Chondrocyte (in vitro differentiated cells): ENCODE measurements around the gene CFAP46. TPM values are rescaled to one million over a fixed set of nuclear protein-coding genes. Genes with fewer than 3 reads are reported as not detected.

Source experiments
- DNase-seq: peaks from one replicate; pipeline ENCODE4 v3.0.0; 2021; ENCODE audit warnings: mixed read lengths, low spot score
- H3K27ac Mint-ChIP-seq: one replicate; pipeline ENCODE4 v1.8.0; 2021; ENCODE audit warnings: mild to moderate bottlenecking, moderate library complexity, mixed read lengths; ENCODE audit not compliant: unreplicated experiment
- H3K27me3 Mint-ChIP-seq: 2 replicates; pipeline ENCODE4 v1.8.0; 2021; ENCODE audit warnings: low read depth, mixed read lengths
- H3K36me3 Mint-ChIP-seq: 2 replicates; pipeline ENCODE4 v1.8.0; 2021; ENCODE audit warnings: low read depth, mixed read lengths
- H3K4me1 Mint-ChIP-seq: 2 replicates; pipeline ENCODE4 v1.8.0; 2021; ENCODE audit warnings: low read depth, mild to moderate bottlenecking, mixed read lengths
- H3K4me3 Mint-ChIP-seq: one replicate; pipeline ENCODE4 v1.8.0; 2021; ENCODE audit warnings: mild to moderate bottlenecking, moderate library complexity, mixed read lengths; ENCODE audit not compliant: unreplicated experiment
- H3K9me3 Mint-ChIP-seq: 2 replicates; pipeline ENCODE4 v1.8.0; 2021; ENCODE audit warnings: low read depth, mixed read lengths
- total RNA-seq: library from RNA; stranded (reverse); gene quantifications from 3 replicates; pipeline ENCODE4 v1.2.1, GENCODE V29; 2021
- TF ChIP-seq, protein P1 (sequence below): fragments of 200-600 bp; sonication (generic); IDR thresholded peaks from 2 replicates; pipeline ENCODE4 v1.5.0; 2021; ENCODE audit warnings: antibody characterized with exemption, mild to moderate bottlenecking, moderate library complexity

CFAP46 gene
- total RNA-seq, 1 donor from 2014 or later, result 0.92 TPM

- Mint-ChIP-seq H3K4me3 (no peak overlapping the region), H3K27me3 (peaks cover 17% of the 10 kb centered on the region), H3K27ac (no peak overlapping the region), H3K9me3 (no peaks in the 10 kb centered on the region), H3K4me1 (no peaks in the 10 kb centered on the region), H3K36me3 (no peaks in the 10 kb centered on the region)
- TF ChIP-seq, protein P1, sequence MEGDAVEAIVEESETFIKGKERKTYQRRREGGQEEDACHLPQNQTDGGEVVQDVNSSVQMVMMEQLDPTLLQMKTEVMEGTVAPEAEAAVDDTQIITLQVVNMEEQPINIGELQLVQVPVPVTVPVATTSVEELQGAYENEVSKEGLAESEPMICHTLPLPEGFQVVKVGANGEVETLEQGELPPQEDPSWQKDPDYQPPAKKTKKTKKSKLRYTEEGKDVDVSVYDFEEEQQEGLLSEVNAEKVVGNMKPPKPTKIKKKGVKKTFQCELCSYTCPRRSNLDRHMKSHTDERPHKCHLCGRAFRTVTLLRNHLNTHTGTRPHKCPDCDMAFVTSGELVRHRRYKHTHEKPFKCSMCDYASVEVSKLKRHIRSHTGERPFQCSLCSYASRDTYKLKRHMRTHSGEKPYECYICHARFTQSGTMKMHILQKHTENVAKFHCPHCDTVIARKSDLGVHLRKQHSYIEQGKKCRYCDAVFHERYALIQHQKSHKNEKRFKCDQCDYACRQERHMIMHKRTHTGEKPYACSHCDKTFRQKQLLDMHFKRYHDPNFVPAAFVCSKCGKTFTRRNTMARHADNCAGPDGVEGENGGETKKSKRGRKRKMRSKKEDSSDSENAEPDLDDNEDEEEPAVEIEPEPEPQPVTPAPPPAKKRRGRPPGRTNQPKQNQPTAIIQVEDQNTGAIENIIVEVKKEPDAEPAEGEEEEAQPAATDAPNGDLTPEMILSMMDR, result no peak
- DNase-seq, result peak; percentile 68
Measured at GRCh38 chr10:132914732-132915131, 27.6 kb downstream of the CFAP46 start.

DNA sequence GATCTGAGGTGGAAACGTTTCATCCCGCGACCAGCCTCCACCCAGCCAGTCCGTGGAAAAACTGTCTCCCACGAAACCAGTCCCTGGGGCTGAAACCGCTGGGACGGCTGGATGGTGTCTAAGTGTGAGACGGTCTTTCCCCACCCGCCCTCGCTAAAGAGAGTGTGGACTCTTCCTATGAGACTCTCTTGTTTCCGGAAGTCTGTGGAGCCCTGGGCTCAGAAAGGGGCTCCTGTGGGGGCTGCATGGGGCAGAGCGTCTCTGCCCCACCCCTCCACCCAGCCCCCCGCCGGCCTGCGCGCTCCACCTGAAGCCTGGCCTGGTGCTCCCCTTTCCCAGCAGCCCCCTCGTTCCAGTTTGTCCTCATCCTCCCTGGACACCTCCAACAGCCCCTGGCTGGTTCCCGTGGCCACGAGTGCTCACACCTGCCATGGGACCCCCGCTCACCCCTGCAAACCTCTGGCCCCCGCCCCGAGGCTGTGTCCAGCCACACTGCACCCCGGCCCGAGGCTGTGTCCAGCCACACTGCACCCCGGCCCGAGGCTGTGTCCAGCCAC is 28.7 kb downstream of the CFAP46 start:
- no peaks in the 10 kb centered on the region for H3K4me1 Mint-ChIP-seq
- no peaks in the 10 kb centered on the region for H3K9me3 Mint-ChIP-seq
- no peaks in the 10 kb centered on the region for H3K36me3 Mint-ChIP-seq
- no peak overlapping the region for H3K27ac Mint-ChIP-seq
- H3K4me3 Mint-ChIP-seq, result no peak overlapping the region
- peak; percentile 69 for DNase-seq
- TF ChIP-seq, protein P1, result no peak
- H3K27me3 Mint-ChIP-seq, result peaks cover 17% of the 10 kb centered on the region

GRCh38 chr10:132912713-132913558 is 29.4 kb downstream of the CFAP46 start:
- Mint-ChIP-seq H3K4me1 (no peaks in the 10 kb centered on the region), H3K4me3 (no peak overlapping the region), H3K36me3 (no peaks in the 10 kb centered on the region), H3K27ac (no peak overlapping the region), H3K27me3 (peaks cover 17% of the 10 kb centered on the region), H3K9me3 (no peaks in the 10 kb centered on the region)
- TF ChIP-seq, protein P1, result no peak
- DNase-seq, result peak; percentile 93

DNA sequence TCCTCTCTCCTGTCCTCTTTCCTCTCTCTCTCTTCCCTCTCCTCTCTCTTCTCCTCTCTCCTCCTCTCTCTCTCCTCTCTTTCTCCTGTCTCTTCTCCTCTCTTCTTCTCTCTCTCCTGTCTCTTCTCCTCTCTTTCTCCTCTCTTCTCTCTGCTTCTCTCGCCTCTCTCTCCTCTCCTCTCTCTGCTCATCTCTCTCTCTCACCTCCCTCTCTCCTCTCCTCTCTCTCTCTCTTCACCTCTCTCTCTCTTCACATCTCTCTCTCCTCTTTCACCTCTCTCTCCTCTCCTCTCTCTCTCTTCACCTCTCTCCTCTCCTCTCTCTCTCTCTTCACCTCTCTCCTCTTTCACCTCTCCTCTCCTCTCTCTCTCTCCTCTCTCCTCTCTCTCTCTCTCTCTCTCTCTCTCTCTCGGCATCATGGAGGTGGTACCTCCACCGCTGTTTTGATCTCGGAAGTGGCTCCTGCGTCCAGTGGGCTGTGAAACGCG is 30.1 kb downstream of the CFAP46 start:
- no peak for DNase-seq
- Mint-ChIP-seq H3K36me3 (no peaks in the 10 kb centered on the region), H3K27ac (no peak overlapping the region), H3K4me3 (no peak overlapping the region), H3K27me3 (peaks cover 17% of the 10 kb centered on the region), H3K4me1 (no peaks in the 10 kb centered on the region), H3K9me3 (no peaks in the 10 kb centered on the region)
- TF ChIP-seq, protein P1, result no peak

- Mint-ChIP-seq H3K4me3 (no peak overlapping the region), H3K36me3 (no peaks in the 10 kb centered on the region), H3K27me3 (peaks cover 17% of the 10 kb centered on the region), H3K9me3 (no peaks in the 10 kb centered on the region), H3K27ac (no peak overlapping the region), H3K4me1 (no peaks in the 10 kb centered on the region)
- peak; percentile 59 for DNase-seq
- TF ChIP-seq, protein P1, result no peak
Measured at GRCh38 chr10:132911786-132912097, 30.6 kb downstream of the CFAP46 start.
